Stimulated activated CD4-positive, alpha-beta T cell treated with anti-CD3 and anti-CD28 coated beads, Interleukin-2, amount 100 ng/mL, for 48 hours (primary cell): Measurements from ENCODE around the gene DCTN4.

Experiments used
- DNase-seq, 2 donors: peaks; one replicate each; pipeline ENCODE4 v3.0.0-alpha.2; 2020

The DCTN4 gene

DNA sequence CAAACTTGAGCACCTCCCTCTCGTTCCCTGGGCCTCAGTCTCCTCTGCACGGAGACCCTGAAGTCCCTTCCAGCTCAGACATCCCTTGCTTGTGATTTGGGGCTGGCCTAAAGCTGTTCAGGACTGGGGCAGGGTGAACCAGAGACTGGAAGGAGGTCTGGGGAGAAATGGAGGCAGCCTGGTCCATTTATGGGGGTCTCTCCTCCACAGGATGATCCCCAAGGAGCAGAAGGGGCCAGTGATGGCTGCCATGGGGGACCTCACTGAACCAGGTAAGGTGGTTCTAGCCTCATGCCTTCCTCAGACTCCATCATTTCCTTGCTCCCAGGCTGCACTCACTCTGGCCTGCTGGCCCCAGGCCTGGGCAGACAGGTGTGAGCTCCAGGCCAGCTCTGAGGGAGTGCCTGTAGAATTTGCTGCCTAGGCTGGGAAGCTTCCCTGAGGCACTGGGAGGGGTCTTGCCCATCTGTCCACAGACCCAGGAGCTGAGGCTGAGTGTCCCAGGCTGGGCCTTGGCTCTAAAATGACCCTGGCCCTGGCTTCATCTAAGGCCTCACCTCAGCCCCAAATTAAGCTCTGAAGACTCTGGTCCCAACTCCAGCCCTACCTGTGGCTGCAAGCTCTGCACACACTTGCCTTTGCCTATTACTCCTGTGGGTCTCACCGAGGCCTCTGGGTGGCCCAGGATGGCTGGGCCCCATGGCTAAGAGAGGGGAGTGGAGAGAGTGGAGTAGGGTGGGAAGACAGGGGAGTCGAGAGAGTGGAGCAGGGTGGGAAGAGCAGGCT lies 95.9 kb downstream of the DCTN4 start:
- DNase-seq = no peak

DNA sequence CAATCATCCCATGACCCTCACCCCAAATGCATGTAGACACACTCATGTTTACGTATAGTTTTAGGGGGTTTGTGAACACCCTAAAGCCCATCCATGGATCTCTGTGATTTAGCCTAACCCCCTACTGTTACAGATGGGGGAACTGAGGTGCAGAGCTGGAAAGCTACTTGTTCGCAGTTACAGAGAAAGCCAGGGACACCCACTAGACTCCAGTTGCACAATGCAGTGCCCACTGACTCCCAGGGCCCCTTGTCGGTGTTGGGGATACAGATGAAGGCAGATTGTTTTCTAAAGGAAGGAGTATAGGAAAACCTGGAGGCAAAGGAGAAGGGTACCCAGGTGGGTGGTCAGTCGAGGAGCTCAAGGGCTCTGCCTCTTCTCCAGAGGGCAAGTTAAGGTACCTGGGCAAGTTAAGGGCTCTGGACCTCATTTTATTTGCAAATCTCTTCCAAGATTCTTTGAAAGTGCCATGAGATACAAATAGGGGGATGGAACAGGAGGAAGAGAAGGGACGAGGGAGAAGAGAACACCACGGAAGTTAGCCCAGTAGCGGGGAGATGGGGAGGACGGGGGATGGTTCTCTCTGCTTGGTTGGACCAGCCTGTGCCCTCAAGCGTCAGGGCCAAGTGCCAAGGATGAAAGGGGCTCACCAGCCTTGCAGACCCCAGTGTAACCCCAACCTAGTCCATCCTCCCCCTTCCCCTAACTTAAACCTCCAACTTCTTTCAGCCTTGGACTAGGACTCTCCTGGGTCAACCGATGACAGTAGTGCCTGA lies 96.8 kb downstream of the DCTN4 start:
- DNase-seq = no peak

DNA sequence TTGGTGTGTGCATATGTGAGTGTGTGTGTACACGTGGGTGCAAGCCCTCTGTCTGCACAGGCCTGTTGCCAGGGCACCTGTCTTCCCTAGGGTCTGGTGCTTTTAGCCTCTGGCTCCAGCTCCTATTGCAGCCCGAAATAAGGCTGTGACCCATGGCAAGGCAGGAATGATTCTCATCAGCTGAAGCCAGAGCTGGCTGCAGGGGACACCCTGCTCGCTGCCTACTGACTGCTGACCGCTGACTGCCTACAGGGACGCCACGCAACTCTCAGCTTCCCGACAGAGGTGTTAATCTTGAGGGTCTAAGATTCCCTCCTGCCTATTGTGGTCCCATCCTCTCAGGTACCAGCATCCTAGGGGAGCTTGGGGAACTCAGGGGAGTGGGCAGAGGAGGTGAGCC lies 97.7 kb downstream of the DCTN4 start, which contains the start of gene MYOZ3:
TSS of gene MYOZ3 (plus strand) at position 166 of the 400 bp plus-strand sequence. CDS start 1,691 bp downstream, outside the sequence.
- DNase-seq = no peak

DNA sequence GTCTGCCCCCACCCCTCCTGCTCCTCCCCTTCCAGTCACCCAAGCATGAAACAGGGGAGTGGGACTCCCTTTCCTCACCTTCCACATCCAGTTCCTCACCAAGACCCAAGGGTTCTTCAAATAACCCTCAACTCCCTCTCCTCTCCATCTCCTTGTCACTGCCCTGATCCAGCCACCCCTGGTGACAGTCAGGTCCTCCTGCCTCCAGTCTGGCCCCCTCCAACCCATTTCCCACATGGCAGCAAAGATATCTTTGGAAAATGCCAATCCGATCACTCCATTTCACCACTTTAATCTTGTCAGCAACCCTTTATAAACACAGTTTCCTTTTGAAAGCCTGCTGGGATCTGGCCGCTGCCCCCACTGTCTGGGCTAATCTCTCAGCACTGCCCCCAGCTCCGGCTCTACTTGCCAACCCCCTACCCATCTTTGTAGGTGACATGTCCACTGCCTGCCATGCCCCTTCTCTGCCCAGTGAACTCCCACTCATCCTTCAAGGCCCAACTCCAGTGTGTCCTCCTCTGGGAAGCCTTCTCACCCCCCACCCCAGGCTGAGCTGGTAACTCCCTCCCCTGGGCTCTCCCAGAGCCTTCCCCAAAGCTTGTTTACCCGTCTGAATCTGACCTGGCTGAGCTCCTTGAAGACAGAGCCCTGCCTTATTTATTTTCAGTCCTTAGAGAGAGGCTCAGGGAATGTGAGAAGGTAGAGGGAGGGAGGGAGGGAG lies 98.5 kb downstream of the DCTN4 start:
- DNase-seq = no peak

DNA sequence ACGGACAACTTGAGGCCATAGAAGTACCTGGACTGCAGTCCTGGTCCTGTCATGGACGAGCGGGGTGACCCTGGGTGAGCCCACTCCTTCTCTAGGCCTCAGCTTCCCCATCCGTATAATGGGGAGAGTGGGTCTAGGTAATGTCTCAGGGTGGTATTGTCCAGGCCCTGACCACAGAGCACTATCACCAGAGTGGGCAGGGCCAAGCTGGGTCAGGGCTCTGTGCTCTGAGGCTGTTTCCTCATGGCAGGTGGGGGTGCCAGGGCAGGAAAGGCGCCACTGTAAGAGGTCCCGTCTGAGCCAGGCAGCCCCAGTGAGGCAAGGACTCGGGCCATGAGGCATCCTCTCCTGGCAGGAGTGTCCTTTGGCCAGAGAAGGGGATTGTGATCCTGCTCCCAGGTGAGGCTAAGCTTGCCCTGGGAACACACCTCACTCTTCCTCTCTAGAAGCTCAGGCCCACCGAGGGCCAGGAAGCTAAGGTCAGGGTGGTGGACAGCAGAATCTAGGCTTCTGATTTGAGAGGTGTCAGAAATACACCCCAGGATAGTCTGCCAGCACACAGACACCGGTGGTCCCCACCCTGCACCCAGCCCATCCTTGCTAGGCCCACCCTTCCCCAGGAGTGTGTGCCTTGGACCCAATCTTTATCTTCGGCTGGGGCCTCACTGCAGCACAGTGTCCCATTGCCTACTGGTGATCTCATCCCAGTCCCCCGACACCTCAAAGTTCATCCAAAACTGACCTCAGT lies 99.3 kb downstream of the DCTN4 start:
- no peak for DNase-seq

DNA sequence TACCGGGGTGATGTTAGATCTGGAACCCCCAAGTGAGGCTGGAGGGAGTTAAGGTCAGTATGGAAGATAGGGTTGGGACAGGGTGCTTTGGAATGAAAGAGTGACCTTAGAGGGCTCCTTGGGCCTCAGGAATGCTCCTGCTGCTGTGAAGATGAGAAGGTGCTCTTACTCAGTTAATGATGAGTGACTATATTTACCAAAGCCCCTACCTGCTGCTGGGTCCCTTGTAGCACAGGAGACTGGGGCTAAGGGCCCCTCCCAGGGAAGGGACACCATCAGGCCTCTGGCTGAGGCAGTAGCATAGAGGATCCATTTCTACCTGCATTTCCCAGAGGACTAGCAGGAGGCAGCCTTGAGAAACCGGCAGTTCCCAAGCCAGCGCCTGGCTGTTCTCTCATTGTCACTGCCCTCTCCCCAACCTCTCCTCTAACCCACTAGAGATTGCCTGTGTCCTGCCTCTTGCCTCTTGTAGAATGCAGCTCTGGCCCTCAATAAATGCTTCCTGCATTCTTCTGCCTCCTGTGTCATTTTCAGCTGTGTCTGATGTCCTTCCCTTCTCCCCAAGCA lies 100.0 kb downstream of the DCTN4 start:
- no peak for DNase-seq
